HepG2 (cell line): ENCODE measurements around the gene QRSL1. TPM values are rescaled to one million over a fixed set of nuclear protein-coding genes. Genes with fewer than 3 reads are reported as not detected.

Experiments used
- ATF7-NPFF ChIP-seq: sonication (generic); formaldehyde crosslinking; IDR thresholded peaks from 2 replicates; pipeline ENCODE4 v1.8.1; 2023; ENCODE audit warnings: mild to moderate bottlenecking, low read depth, missing genetic modification reagents, moderate library complexity
- CHD4 ChIP-seq: fragments of 200-600 bp; sonication (generic); IDR thresholded peaks from 2 replicates; pipeline ENCODE4 v1.7.0; 2017; ENCODE audit warnings: mild to moderate bottlenecking, low read length, borderline replicate concordance
- EP300 ChIP-seq, 3 experiments: sonication (generic) in 1 of 3; formaldehyde crosslinking in 1 of 3; IDR thresholded peaks; 2 replicates each; pipeline versions ENCODE4 v1.5.1 to v1.6.1; 2011 to 2020; ENCODE audit warnings: low read depth in 2 of 3, low read length in 2 of 3, borderline replicate concordance in 1 of 3, improper control_type of control experiment in 1 of 3, mild to moderate bottlenecking in 1 of 3, missing genetic modification reagents in 1 of 3, moderate library complexity in 1 of 3
- FOXA1 ChIP-seq, 2 experiments: fragments of 450-650 bp in 1 of 2; sonication (generic) in 1 of 2; formaldehyde crosslinking in 1 of 2; IDR thresholded peaks; 2 replicates each; pipeline versions ENCODE4 v1.4.0 to v1.6.1; 2016 to 2020; ENCODE audit warnings: missing genetic modification reagents in 1 of 2
- FOXO1 ChIP-seq: sonication (generic); formaldehyde crosslinking; IDR thresholded peaks from 2 replicates; pipeline ENCODE4 v1.4.0; 2020; ENCODE audit warnings: missing genetic modification reagents
- MYC ChIP-seq: sonication (generic); formaldehyde crosslinking; IDR thresholded peaks from 2 replicates; pipeline ENCODE4 v1.9.0; 2021; ENCODE audit warnings: missing genetic modification reagents, borderline replicate concordance
- NONO ChIP-seq, 2 experiments: fragments of 450-650 bp in 1 of 2; sonication (generic) in 1 of 2; formaldehyde crosslinking in 1 of 2; IDR thresholded peaks in 1 of 2; conservative IDR thresholded peaks in 1 of 2; 2 replicates each; pipeline versions ENCODE4 v1.6.1 to v1.8.0; 2017 to 2022; ENCODE audit warnings: mild to moderate bottlenecking in 1 of 2, missing genetic modification reagents in 1 of 2, moderate library complexity in 1 of 2
- SYNCRIP ChIP-seq: fragments of 200-400 bp; formaldehyde crosslinking; IDR thresholded peaks from 2 replicates; pipeline ENCODE4 v1.6.1; 2018; ENCODE audit warnings: mild to moderate bottlenecking, low read depth, low read length; ENCODE audit not compliant: insufficient read depth
- ZBTB7A ChIP-seq: sonication (generic); formaldehyde crosslinking; IDR thresholded peaks from 2 replicates; pipeline ENCODE4 v1.8.0; 2022; ENCODE audit warnings: mild to moderate bottlenecking, missing genetic modification reagents
- ZNF263 ChIP-seq: sonication (generic); formaldehyde crosslinking; IDR thresholded peaks from 2 replicates; pipeline ENCODE4 v1.4.0; 2020; ENCODE audit warnings: missing genetic modification reagents
- ZNF331 ChIP-seq: sonication (generic); formaldehyde crosslinking; IDR thresholded peaks from 2 replicates; pipeline ENCODE4 v1.4.0; 2020; ENCODE audit warnings: missing genetic modification reagents
- ZNF430 ChIP-seq: sonication (generic); formaldehyde crosslinking; IDR thresholded peaks from 2 replicates; pipeline ENCODE4 v1.9.0; 2021; ENCODE audit warnings: mild to moderate bottlenecking, missing genetic modification reagents
- polyA plus RNA-seq, 8 experiments: library from polyadenylated mRNA; depleted of rRNA in 3 of 8; stranded (reverse) in 7 of 8; unstranded in 1 of 8; fragments of >200 nt; fragmentation: Illumina TruSeq in 4 of 8; extraction: Trizol in 4 of 8; gene quantifications; 2 replicates each; pipeline versions ENCODE4 v1.2.1 to v1.2.3, GENCODE V29; 2011 to 2016; ENCODE audit warnings: low read depth in 4 of 8, missing spikeins in 1 of 8, mixed read lengths in 1 of 8; ENCODE audit not compliant: insufficient read depth in 1 of 8
- total RNA-seq, 5 experiments: library from RNA; depleted of rRNA; stranded (reverse); fragments of >200 nt; fragmentation: Illumina TruSeq; extraction: Trizol; gene quantifications; 2 replicates each; pipeline ENCODE4 v1.2.3, GENCODE V29; 2016; ENCODE audit warnings: low read depth in 1 of 5
- TF ChIP-seq, protein P1 (sequence below): sonication (generic); formaldehyde crosslinking; IDR thresholded peaks from 2 replicates; pipeline ENCODE4 v1.8.1; 2023; ENCODE audit warnings: mild to moderate bottlenecking, missing genetic modification reagents
- TF ChIP-seq, protein P2 (sequence below): sonication (generic); formaldehyde crosslinking; IDR thresholded peaks from 2 replicates; pipeline ENCODE4 v1.8.1; 2023; ENCODE audit warnings: missing genetic modification reagents, inconsistent platforms, borderline replicate concordance
- TF ChIP-seq, protein P3 (sequence below): sonication (generic); formaldehyde crosslinking; IDR thresholded peaks from 2 replicates; pipeline ENCODE4 v1.4.0; 2020; ENCODE audit warnings: missing genetic modification reagents, borderline replicate concordance
- TF ChIP-seq, protein P4 (sequence below): sonication (generic); IDR thresholded peaks from 2 replicates; pipeline ENCODE4 v1.6.1; 2016; ENCODE audit warnings: low read depth, borderline replicate concordance
- TF ChIP-seq, protein P5 (sequence below): sonication (generic); formaldehyde crosslinking; IDR thresholded peaks from 2 replicates; pipeline ENCODE4 v1.4.0; 2020; ENCODE audit warnings: missing genetic modification reagents, low read depth, mild to moderate bottlenecking, borderline replicate concordance
- TF ChIP-seq, protein P6 (sequence below): sonication (generic); formaldehyde crosslinking; IDR thresholded peaks from 2 replicates; pipeline ENCODE4 v1.5.1; 2020; ENCODE audit warnings: missing genetic modification reagents, mild to moderate bottlenecking, borderline replicate concordance

Gene QRSL1
- total and polyA plus RNA-seq, 2 of the 13 experiments (the other 11 are each of a cell fraction or from before 2014, with no cell fraction given) = 8.2 to 22.3 TPM

DNA sequence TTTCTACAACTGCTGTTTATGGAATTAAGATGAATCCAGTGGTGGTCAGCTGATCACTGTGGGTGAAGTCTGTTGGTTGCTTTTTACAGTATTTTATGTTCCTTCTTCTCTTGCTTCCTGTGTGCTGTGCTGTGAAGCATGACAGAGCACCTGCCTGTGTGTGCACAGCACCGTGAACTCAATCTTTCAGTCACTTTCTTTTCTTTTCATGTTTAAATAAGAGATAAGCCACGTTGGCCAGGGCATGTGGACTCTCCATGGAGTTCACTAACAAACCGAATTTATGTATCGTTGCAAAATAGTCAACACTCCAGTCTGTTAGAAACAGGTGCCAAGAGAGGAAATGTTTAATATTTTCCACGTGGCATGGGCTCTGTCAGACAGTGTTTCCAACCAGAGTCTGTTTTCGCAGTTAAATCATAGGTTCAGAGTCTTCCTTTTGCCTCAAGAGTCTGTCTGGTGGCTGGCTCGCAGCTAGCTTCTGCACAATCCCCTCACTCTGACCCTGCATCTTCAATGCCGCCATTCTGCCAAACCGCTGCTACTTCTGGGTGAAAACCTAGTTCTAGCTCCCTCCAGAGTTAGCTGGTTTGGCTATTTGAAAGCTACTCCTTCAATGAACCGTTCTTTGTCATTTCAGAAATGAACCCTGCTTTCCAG lies 73.2 kb downstream of the QRSL1 start (continued):
- no peak for TF ChIP-seq FOXA1 (IDR thresholded peaks at IDR 0.05)
- TF ChIP-seq FOXA1 (CRISPR knock-in tag; IDR thresholded peaks at IDR 0.05) = peak; percentile 59; the same call in 1 of the 2 replicates
- TF ChIP-seq, protein P1, sequence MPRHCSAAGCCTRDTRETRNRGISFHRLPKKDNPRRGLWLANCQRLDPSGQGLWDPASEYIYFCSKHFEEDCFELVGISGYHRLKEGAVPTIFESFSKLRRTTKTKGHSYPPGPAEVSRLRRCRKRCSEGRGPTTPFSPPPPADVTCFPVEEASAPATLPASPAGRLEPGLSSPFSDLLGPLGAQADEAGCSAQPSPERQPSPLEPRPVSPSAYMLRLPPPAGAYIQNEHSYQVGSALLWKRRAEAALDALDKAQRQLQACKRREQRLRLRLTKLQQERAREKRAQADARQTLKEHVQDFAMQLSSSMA = peak; percentile 51; the same call in 1 of the 2 replicates
- no peak for TF ChIP-seq ZBTB7A (CRISPR knock-in tag)
- no peak for TF ChIP-seq NONO (IDR thresholded peaks at IDR 0.05)
- TF ChIP-seq NONO (CRISPR knock-in tag; conservative IDR thresholded peaks at IDR 0.05) = 0 out of 2 replicates have a peak, but pooled peaks have one; percentile 38
- peak in 1 of 2 experiments; percentile 75; a peak in 2 of 4 replicates for TF ChIP-seq EP300 (IDR thresholded peaks at IDR 0.05; ENCODE audit: low read depth in 2 of 2, low read length in 2 of 2)
- no peak for TF ChIP-seq EP300 (CRISPR knock-in tag; IDR thresholded peaks at IDR 0.05; ENCODE audit: borderline replicate concordance)
- peak; percentile 48; the same call in 1 of the 2 replicates for TF ChIP-seq CHD4
- TF ChIP-seq ATF7-NPFF (CRISPR knock-in tag) = no peak
- TF ChIP-seq ZNF263 (CRISPR knock-in tag) = 0 out of 2 replicates have a peak, but pooled peaks have one; percentile 24
- TF ChIP-seq ZNF331 (CRISPR knock-in tag) = peak; percentile 65; the same call in 1 of the 2 replicates
- peak; percentile 52 for TF ChIP-seq MYC (CRISPR knock-in tag)
- TF ChIP-seq, protein P2, sequence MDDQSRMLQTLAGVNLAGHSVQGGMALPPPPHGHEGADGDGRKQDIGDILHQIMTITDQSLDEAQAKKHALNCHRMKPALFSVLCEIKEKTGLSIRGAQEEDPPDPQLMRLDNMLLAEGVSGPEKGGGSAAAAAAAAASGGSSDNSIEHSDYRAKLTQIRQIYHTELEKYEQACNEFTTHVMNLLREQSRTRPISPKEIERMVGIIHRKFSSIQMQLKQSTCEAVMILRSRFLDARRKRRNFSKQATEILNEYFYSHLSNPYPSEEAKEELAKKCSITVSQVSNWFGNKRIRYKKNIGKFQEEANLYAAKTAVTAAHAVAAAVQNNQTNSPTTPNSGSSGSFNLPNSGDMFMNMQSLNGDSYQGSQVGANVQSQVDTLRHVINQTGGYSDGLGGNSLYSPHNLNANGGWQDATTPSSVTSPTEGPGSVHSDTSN (CRISPR knock-in tag) = no peak
- peak; percentile 18; the same call in 1 of the 2 replicates for TF ChIP-seq FOXO1 (CRISPR knock-in tag)
- TF ChIP-seq, protein P3, sequence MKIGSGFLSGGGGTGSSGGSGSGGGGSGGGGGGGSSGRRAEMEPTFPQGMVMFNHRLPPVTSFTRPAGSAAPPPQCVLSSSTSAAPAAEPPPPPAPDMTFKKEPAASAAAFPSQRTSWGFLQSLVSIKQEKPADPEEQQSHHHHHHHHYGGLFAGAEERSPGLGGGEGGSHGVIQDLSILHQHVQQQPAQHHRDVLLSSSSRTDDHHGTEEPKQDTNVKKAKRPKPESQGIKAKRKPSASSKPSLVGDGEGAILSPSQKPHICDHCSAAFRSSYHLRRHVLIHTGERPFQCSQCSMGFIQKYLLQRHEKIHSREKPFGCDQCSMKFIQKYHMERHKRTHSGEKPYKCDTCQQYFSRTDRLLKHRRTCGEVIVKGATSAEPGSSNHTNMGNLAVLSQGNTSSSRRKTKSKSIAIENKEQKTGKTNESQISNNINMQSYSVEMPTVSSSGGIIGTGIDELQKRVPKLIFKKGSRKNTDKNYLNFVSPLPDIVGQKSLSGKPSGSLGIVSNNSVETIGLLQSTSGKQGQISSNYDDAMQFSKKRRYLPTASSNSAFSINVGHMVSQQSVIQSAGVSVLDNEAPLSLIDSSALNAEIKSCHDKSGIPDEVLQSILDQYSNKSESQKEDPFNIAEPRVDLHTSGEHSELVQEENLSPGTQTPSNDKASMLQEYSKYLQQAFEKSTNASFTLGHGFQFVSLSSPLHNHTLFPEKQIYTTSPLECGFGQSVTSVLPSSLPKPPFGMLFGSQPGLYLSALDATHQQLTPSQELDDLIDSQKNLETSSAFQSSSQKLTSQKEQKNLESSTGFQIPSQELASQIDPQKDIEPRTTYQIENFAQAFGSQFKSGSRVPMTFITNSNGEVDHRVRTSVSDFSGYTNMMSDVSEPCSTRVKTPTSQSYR = no peak; the same call in 1 of the 2 replicates
- TF ChIP-seq, protein P4, sequence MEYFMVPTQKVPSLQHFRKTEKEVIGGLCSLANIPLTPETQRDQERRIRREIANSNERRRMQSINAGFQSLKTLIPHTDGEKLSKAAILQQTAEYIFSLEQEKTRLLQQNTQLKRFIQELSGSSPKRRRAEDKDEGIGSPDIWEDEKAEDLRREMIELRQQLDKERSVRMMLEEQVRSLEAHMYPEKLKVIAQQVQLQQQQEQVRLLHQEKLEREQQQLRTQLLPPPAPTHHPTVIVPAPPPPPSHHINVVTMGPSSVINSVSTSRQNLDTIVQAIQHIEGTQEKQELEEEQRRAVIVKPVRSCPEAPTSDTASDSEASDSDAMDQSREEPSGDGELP = 0 out of 2 replicates have a peak, but pooled peaks have one; percentile 43
- TF ChIP-seq, protein P5, sequence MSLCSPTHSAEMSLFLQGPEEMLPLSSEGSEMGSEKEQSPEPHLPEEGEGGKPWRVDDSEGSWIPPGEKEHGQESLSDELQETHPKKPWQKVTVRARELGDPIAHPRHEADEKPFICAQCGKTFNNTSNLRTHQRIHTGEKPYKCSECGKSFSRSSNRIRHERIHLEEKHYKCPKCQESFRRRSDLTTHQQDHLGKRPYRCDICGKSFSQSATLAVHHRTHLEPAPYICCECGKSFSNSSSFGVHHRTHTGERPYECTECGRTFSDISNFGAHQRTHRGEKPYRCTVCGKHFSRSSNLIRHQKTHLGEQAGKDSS (CRISPR knock-in tag) = no peak
- TF ChIP-seq ZNF430 (CRISPR knock-in tag) = 0 out of 2 replicates have a peak, but pooled peaks have one; percentile 53
- no peak for TF ChIP-seq SYNCRIP
- TF ChIP-seq, protein P6, sequence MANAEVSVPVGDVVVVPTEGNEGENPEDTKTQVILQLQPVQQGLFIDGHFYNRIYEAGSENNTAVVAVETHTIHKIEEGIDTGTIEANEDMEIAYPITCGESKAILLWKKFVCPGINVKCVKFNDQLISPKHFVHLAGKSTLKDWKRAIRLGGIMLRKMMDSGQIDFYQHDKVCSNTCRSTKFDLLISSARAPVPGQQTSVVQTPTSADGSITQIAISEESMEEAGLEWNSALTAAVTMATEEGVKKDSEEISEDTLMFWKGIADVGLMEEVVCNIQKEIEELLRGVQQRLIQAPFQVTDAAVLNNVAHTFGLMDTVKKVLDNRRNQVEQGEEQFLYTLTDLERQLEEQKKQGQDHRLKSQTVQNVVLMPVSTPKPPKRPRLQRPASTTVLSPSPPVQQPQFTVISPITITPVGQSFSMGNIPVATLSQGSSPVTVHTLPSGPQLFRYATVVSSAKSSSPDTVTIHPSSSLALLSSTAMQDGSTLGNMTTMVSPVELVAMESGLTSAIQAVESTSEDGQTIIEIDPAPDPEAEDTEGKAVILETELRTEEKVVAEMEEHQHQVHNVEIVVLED (CRISPR knock-in tag) = peak; percentile 23; the same call in 1 of the 2 replicates
